Nephron (organoid): ENCODE data around the gene PCSK5.

Source experiments
- H3K27ac Mint-ChIP-seq, 3 experiments: 2 replicates each; pipeline ENCODE4 v1.8.0; 2020; ENCODE audit warnings: mixed read lengths in 3 of 3, mild to moderate bottlenecking in 2 of 3, moderate library complexity in 1 of 3
- H3K27me3 Mint-ChIP-seq: 2 replicates; pipeline ENCODE4 v1.8.0; 2021; ENCODE audit warnings: low read depth, mild to moderate bottlenecking, moderate library complexity, mixed read lengths
- H3K36me3 Mint-ChIP-seq: 2 replicates; pipeline ENCODE4 v1.8.0; 2020; ENCODE audit warnings: low read depth, mixed read lengths
- H3K4me1 Mint-ChIP-seq: 2 replicates; pipeline ENCODE4 v1.8.0; 2020; ENCODE audit warnings: mixed read lengths
- H3K4me3 Mint-ChIP-seq, 3 experiments: 2 replicates each; pipeline ENCODE4 v1.8.0; 2020; ENCODE audit warnings: mild to moderate bottlenecking in 3 of 3, mixed read lengths in 3 of 3, moderate library complexity in 2 of 3
- H3K9me3 Mint-ChIP-seq: 2 replicates; pipeline ENCODE4 v1.8.0; 2020; ENCODE audit warnings: mixed read lengths
- TF ChIP-seq, protein P1 (sequence below), 3 experiments: fragments of 200-600 bp; sonication (generic); IDR thresholded peaks; one replicate each; pipeline ENCODE4 v1.5.0; 2021; ENCODE audit warnings: antibody characterized with exemption in 3 of 3; ENCODE audit not compliant: unreplicated experiment in 3 of 3

The PCSK5 gene

DNA sequence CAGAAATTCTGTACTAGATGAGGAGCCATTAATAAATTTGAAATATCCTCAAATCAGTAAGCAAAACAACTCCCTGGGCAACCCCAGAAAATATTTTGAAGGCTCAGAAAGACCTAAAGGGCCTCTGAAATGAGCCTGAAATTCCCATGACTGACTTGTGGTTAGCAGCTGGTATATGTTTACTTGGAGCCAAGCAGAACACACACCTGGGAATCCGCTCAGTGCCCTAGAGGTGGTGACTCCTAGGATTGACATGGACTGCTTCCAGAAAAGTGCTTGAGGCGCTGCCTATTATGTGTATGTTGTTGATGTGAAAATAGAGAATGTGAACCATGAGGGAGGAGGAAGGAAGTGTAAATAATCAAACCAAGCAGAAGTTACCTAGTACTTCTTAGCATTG is 489.0 kb downstream of the PCSK5 start:
- H3K36me3 Mint-ChIP-seq = peaks cover 6% of the 10 kb centered on the region
- H3K27ac Mint-ChIP-seq = no peak overlapping the region
- H3K27me3 Mint-ChIP-seq = peaks cover 7% of the 10 kb centered on the region

DNA sequence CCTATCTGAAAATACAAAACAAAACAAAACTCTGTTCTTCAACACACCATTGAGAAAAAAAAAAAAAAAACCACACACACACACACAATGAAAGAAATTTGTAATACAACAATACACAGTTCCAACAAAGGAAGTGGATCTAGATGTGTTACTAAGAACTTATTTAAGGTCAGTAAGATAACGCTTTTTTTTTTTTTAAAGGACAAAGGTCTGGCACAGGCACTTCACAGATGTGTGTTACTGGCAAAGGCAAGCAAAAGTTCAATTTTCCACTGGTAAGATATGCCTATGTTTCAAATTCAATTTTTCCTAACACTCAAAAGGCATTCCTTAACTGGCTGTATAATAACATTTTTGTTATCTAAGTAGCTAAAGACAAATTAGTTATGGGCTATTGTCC is 500.2 kb downstream of the PCSK5 start:
- TF ChIP-seq, protein P1, sequence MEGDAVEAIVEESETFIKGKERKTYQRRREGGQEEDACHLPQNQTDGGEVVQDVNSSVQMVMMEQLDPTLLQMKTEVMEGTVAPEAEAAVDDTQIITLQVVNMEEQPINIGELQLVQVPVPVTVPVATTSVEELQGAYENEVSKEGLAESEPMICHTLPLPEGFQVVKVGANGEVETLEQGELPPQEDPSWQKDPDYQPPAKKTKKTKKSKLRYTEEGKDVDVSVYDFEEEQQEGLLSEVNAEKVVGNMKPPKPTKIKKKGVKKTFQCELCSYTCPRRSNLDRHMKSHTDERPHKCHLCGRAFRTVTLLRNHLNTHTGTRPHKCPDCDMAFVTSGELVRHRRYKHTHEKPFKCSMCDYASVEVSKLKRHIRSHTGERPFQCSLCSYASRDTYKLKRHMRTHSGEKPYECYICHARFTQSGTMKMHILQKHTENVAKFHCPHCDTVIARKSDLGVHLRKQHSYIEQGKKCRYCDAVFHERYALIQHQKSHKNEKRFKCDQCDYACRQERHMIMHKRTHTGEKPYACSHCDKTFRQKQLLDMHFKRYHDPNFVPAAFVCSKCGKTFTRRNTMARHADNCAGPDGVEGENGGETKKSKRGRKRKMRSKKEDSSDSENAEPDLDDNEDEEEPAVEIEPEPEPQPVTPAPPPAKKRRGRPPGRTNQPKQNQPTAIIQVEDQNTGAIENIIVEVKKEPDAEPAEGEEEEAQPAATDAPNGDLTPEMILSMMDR (IDR thresholded peaks at IDR 0.05; ENCODE audit: unreplicated experiment in 3 of 3) = no peak
- Mint-ChIP-seq H3K4me3 (no peak overlapping the region), H3K36me3 (peaks cover 29% of the 10 kb centered on the region), H3K27ac (no peak overlapping the region), H3K27me3 (no peaks in the 10 kb centered on the region), H3K4me1 (no peaks in the 10 kb centered on the region), H3K9me3 (peaks cover 4% of the 10 kb centered on the region)

More for the DNA sequence above, 489.0 kb downstream of the PCSK5 start:
- TF ChIP-seq, protein P1 (IDR thresholded peaks at IDR 0.05; ENCODE audit: unreplicated experiment in 3 of 3) = no peak
- H3K4me3 Mint-ChIP-seq = no peak overlapping the region
- H3K9me3 Mint-ChIP-seq = no peaks in the 10 kb centered on the region
- H3K4me1 Mint-ChIP-seq = peaks cover 11% of the 10 kb centered on the region

DNA sequence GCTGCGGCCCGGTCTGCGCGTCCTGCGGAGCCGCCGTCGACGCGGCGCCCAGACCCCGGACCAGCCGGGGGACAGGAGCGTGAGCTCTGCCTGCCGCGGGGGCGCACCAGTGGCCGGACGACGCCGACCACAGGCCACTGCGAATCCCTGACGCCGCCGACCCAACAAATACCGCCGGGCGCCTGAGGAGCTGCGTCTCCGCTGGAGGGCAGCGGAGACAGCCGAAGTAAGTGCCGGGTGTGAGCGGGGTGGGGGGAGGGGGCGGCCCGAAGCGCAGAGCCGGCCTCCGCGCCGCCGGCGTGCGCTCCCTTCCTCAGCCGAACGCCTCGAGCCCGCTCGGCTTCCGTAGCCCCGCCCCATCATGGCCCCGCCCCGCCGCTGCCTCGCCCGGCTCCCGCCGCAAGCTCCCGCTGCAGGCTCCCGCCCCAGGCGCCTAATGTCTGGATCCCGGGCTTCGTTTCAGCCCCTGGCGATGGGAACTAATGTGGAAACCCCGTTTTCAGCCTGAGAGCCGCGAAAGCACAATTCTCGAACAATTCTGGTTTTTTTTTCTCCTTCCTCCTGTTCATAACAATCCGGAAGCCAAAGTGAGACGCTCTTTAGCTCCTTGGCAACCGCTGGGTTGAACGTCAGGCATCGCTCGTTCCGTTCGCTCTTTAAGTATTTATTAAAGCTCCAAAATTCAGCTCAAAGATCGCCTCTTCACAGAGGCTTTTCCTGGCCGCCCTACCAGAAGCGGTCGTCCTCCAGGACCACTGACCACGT is 503.9 kb downstream of the PCSK5 start, which contains the start of gene RFK:
TSS of gene RFK (minus strand) at position 232 of the 765 bp plus-strand sequence. CDS start 255 bp downstream, outside the sequence.
- Mint-ChIP-seq H3K27ac (peak within 1 kb of the TSS; percentile 96 to 99 (median 98)), H3K4me1 (no peaks in the 10 kb centered on the region), H3K4me3 (peak within 1 kb of the TSS; percentile 91 to 96 (median 93)), H3K27me3 (no peaks in the 10 kb centered on the region), H3K36me3 (peaks cover 19% of the 10 kb centered on the region), H3K9me3 (peaks cover 4% of the 10 kb centered on the region)
- TF ChIP-seq, protein P1 (IDR thresholded peaks at IDR 0.05; ENCODE audit: unreplicated experiment in 3 of 3) = peak; percentile 25 to 46 (median 41)

DNA sequence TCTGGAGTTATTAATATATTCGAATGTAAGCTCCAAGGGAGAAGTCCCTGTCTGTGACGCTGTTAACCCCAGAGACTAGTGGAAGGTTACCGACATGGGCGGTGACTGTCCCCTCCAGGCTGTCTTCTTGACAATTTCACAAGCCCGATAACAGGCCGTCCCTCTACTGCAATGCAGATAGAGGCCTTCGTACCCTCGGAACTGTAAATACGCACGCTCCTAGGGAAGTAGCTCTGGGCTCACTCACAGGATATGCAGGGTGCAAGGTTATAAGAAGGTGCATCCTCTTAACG is 504.4 kb downstream of the PCSK5 start:
- Mint-ChIP-seq H3K36me3 (peaks cover 19% of the 10 kb centered on the region), H3K27me3 (no peaks in the 10 kb centered on the region), H3K27ac (peak overlapping the region; percentile 96 to 99 (median 98)), H3K9me3 (peaks cover 4% of the 10 kb centered on the region), H3K4me1 (no peaks in the 10 kb centered on the region), H3K4me3 (peak overlapping the region; percentile 91 to 96 (median 93))
- TF ChIP-seq, protein P1 (IDR thresholded peaks at IDR 0.05; ENCODE audit: unreplicated experiment in 3 of 3) = no peak

DNA sequence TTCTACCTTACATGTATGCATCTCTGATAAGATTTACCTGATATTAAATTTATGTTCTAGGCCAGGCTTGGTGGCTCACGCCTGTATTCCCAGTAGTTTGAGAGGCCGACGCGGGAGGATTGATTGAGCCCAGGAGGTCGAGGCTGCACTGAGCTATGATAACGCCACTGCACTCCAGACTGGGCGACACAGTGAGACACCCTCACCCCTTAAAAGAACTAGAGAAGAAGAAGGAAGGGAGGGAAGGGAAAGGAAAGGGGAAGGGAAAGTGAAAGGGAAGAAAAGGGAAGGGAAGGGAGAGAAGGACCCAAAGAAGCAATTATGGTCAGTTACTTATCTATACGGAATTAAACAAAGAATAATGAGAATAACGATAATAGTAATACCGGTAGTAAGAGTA is 504.9 kb downstream of the PCSK5 start:
- TF ChIP-seq, protein P1 (IDR thresholded peaks at IDR 0.05; ENCODE audit: unreplicated experiment in 3 of 3) = no peak
- H3K9me3 Mint-ChIP-seq = peaks cover 4% of the 10 kb centered on the region
- H3K4me3 Mint-ChIP-seq = peak overlapping the region; percentile 72 to 91 (median 75)
- H3K27ac Mint-ChIP-seq = peak overlapping the region; percentile 96 to 99 (median 98)
- H3K4me1 Mint-ChIP-seq = no peaks in the 10 kb centered on the region
- H3K27me3 Mint-ChIP-seq = no peaks in the 10 kb centered on the region
- H3K36me3 Mint-ChIP-seq = peaks cover 19% of the 10 kb centered on the region

DNA sequence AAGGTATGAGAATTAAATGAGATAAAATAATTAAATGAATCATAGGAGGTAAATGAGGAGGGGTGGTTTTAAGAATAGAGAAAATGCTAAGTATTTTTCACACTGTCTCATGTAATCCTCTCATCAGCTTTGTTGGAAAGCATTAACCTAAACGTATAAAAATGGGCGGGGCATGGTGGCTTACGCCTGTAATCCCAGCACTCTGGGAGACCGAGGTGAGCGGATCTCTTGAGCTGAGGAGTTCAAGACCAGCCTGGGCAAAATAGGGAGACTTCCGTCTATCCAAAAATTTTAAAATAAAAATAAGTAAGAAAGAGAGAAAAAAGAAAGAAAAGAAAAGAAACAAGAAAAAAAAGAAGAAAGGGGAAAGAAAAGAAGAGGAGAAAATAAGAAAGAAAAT is 505.7 kb downstream of the PCSK5 start:
- no peak overlapping the region for H3K4me3 Mint-ChIP-seq
- no peaks in the 10 kb centered on the region for H3K27me3 Mint-ChIP-seq
- H3K4me1 Mint-ChIP-seq = no peaks in the 10 kb centered on the region
- peaks cover 4% of the 10 kb centered on the region for H3K9me3 Mint-ChIP-seq
- H3K27ac Mint-ChIP-seq = no peak overlapping the region
- peaks cover 15% of the 10 kb centered on the region for H3K36me3 Mint-ChIP-seq
- TF ChIP-seq, protein P1 (IDR thresholded peaks at IDR 0.05; ENCODE audit: unreplicated experiment in 3 of 3) = no peak
